ENCODE measurements around the gene TMEM240. TPM values are rescaled to one million over a fixed set of nuclear protein-coding genes. Genes with fewer than 3 reads are reported as not detected.

Gene TMEM240
- 1 to 10 TPM; 1.2 to 4.5 (median 1.3) TPM for total RNA-seq

DNA sequence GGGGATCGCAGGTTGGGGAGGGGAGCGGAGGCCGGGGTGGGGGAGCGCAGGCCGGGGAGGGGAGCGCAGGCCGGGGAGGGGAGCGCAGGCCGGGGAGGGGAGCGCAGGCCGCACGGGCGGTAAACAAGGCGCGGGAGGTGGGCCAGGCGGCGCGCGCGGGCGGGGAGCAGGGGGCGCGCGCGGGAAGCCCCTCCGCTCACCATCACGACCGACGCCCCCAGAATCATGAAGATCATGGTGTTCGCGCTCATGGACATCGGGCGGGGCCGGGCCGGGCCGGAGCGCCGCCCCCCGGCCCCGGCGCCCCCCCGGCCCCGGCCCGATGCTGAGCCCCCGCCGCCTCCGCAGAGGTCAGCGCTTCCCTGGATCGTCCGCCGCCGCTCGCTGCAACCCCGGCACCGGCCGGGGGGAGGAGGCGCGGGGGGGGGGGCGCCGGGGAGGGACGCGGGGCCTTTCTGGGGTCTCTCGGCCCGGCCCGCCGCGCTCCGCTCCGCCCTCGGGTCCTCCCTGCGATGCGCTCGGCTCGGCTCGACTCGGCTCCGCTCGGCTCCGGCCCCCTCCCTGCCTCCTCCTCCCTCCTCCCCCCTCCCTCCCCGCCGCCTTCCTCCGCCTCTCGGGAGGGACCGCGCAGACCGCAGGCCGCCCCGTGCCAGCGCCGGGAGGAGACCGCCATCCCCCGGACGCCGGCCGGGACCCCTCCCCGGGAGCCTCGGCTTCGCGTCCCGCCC, at the start of gene TMEM240:
Gene TMEM240 (minus strand): TSS at position 535 of the 728 bp plus-strand sequence. CDS start 278 bp downstream, at position 257.
- H3K27me3 ChIP-seq, result no peaks in the 10 kb centered on the region
- intact Hi-C loops (cut with DNase I), result no loop called here
- DNase-seq, result peak; percentile 78 to 80
- TF ChIP-seq POLR2A (IDR thresholded peaks at IDR 0.05), result no peak
- TF ChIP-seq, protein P1, sequence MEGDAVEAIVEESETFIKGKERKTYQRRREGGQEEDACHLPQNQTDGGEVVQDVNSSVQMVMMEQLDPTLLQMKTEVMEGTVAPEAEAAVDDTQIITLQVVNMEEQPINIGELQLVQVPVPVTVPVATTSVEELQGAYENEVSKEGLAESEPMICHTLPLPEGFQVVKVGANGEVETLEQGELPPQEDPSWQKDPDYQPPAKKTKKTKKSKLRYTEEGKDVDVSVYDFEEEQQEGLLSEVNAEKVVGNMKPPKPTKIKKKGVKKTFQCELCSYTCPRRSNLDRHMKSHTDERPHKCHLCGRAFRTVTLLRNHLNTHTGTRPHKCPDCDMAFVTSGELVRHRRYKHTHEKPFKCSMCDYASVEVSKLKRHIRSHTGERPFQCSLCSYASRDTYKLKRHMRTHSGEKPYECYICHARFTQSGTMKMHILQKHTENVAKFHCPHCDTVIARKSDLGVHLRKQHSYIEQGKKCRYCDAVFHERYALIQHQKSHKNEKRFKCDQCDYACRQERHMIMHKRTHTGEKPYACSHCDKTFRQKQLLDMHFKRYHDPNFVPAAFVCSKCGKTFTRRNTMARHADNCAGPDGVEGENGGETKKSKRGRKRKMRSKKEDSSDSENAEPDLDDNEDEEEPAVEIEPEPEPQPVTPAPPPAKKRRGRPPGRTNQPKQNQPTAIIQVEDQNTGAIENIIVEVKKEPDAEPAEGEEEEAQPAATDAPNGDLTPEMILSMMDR (IDR thresholded peaks at IDR 0.05), result no peak
- peaks cover 16 to 28% of the 10 kb centered on the region in 2 donors for H3K4me1 ChIP-seq
- WGBS, 2 donors, result 0% methylated on average over 24 of the region's 100 CpGs; no CpG with 5 or more reads in 1 of the 2 donors
- H3K9me3 ChIP-seq, result no peaks in the 10 kb centered on the region
- H3K36me3 ChIP-seq, result peaks cover 4 to 5% of the 10 kb centered on the region in 2 donors
- H3K27ac ChIP-seq, result peak within 1 kb of the TSS; percentile 46 to 66 (median 64)
- H3K4me3 ChIP-seq (replicated peaks in 1 of 3), result peak within 1 kb of the TSS in 1 of 3 donors; percentile 59

DNA sequence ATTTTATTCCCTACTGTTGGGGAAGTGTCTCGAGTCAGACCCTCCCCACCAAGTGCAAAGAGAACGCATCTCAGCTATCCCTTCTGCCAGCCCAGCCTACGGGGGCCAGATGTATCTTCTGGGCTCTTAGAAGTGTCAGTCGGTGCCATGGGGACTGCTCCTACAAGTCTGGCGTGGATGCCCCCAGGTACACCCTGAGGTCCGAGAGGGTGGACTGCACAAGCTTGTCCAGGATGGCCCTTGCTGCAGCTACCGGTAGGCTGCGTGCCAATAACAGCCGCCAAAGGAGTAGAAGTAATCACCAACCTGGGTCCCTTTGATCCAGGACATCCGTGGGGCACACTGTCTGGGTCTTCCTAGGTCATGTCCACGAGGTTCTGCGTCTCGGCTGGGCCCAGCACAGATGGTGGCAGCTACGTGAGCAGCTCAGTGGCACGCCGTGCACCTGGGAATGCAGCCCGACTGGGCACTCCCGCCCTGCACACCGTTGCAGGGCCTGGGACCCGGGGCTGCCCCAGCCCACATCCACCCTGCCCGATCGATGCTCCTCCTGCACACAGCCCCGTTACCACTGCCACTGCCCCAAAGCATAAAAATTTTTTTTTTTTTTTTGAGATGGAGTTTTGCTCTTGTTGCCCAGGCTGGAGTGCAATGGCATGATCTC, 43.1 kb upstream of the TMEM240 start:
- Histone ChIP-seq H3K4me1 (peaks cover 0 to 10% of the 10 kb centered on the region in 2 donors), H3K9me3 (no peaks in the 10 kb centered on the region), H3K4me3 (replicated peaks in 1 of 3) (no peak overlapping the region), H3K36me3 (no peaks in the 10 kb centered on the region), H3K27me3 (no peaks in the 10 kb centered on the region), H3K27ac (no peak overlapping the region)
- intact Hi-C loops (cut with DNase I), result no loop called here
- no peak for TF ChIP-seq POLR2A (IDR thresholded peaks at IDR 0.05)
- TF ChIP-seq, protein P1 (IDR thresholded peaks at IDR 0.05), result no peak
- WGBS, 2 donors, result 84 to 90% methylated on average over 17 to 21 of the region's 23 CpGs
- no peak for DNase-seq

DNA sequence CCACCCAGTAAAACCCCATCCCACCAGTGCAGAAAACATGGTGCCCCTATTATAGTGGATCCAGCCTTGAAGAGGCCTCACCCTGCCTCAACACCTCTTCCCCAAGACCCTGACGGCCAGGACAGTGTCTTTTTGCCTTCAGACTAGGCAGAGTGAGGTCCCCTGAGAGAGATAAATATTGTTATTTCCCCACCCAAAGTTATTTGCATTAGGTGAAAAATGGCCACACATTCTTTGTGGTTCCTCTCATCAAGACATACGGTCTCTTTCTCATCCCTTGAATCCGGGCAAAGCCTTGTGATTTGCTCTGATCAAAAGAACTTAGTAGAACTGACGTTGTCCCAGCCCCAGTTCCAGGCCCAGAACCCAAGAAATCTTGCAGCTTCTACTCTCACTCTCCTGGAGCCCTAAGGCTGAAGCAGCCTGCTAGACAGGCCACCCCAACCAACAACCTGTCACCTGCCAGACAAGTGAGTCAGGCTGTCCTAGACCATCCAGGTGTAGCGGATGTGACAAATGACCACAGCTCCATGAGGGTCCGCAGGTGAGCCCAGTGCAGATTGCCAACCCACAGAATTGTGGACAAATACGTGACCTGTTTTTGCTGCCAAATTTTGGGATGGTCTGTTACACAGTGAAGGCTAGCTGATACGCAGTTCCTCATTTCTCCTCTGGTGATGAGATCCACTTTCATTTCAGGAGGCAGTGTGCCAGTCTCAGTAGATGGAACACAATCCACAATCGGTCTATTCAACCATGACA, 42.3 kb upstream of the TMEM240 start:
- no peak overlapping the region for H3K27ac ChIP-seq
- no peaks in the 10 kb centered on the region for H3K27me3 ChIP-seq
- 82 to 88% methylated on average over 9 of the region's 9 CpGs for WGBS, 2 donors
- H3K4me1 ChIP-seq, result peaks cover 0 to 10% of the 10 kb centered on the region in 2 donors
- no peaks in the 10 kb centered on the region for H3K36me3 ChIP-seq
- no peak overlapping the region for H3K4me3 ChIP-seq (replicated peaks in 1 of 3)
- intact Hi-C loops (cut with DNase I), result no loop called here
- no peak for DNase-seq
- H3K9me3 ChIP-seq, result no peaks in the 10 kb centered on the region
- TF ChIP-seq POLR2A (IDR thresholded peaks at IDR 0.05), result no peak
- TF ChIP-seq, protein P1 (IDR thresholded peaks at IDR 0.05), result no peak

DNA sequence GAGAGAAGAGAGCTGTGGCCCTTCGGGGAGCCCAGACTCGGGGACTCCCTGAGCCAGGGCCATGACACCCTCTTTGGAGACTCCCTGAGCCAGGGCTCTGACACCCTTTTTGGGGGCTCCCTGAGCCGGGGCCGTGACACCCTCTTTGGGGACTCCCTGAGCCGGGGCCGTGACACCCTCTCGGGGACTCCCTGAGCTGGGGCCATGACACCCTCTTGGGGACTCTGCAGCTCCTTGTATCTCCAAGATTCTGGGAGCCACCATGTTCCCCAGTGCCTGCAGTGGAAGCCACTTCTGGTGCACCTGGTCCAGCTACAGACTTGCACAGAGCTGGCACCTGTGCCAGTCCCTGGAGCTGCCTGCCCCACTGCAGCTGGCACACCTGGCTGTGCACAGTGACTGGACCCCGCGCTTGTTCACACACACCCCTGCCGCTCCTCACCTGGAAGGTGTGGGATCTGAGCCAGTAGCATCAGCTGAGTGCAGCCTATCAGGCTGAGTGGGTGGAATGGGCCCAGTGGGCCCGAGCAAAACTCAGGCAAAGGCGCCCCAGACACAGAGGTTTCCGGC, 38.0 kb upstream of the TMEM240 start:
- no peaks in the 10 kb centered on the region for H3K27me3 ChIP-seq
- H3K27ac ChIP-seq, result no peak overlapping the region
- no peak overlapping the region for H3K4me3 ChIP-seq (replicated peaks in 1 of 3)
- no peak for DNase-seq
- H3K36me3 ChIP-seq, result no peaks in the 10 kb centered on the region
- no peak for TF ChIP-seq POLR2A (IDR thresholded peaks at IDR 0.05)
- TF ChIP-seq, protein P1 (IDR thresholded peaks at IDR 0.05), result no peak
- H3K9me3 ChIP-seq, result no peaks in the 10 kb centered on the region
- H3K4me1 ChIP-seq, result peaks cover 6 to 19% of the 10 kb centered on the region in 2 donors
- intact Hi-C loops (cut with DNase I), result no loop called here
- 88 to 91% methylated on average over 10 to 11 of the region's 13 CpGs for whole genome bisulfite sequencing, 2 donors

All from thyroid gland (tissue), 4 donors.